Esophagus mucosa (tissue), 1 donor: ENCODE data around the gene MAS1L. TPM values are rescaled to one million over a fixed set of nuclear protein-coding genes. Genes with fewer than 3 reads are reported as not detected.

ENCODE experiments used
- ATAC-seq: fragments of 200-7000 bp; cut with Tn5 transposase; one replicate; pipeline ENCODE4 v1.9.1; 2020
- total RNA-seq: library from RNA; stranded (reverse); gene quantifications from one replicate; pipeline ENCODE4 v1.2.4, GENCODE V29; 2023
- donor health status: DM: yes; HTN: yes; CAD: no.

The MAS1L gene
- total RNA-seq, result not detected

DNA sequence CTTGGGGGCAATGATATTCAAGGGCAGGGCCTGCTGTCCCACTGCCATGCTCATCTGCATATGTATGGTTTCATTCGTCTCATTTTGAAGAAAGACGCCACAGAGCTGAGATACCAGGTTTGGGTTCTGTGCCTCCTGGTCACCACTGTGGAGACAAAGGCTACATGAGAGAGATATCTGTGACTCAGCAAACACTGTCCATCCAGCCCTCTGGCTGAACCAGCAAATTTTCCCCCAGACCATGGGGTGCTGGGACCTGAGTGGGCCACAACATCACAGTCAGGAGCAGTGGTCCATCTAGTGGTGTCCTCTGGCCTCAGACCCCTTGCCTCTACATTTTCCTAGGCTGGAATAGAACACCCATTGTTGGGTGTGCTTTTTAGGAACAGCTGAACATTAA is at the start of gene MAS1L:
TSS of gene MAS1L (minus strand) at position 297 of the 400 bp plus-strand sequence. CDS start at position 243, 54 bp downstream.
- no peak for ATAC-seq

DNA sequence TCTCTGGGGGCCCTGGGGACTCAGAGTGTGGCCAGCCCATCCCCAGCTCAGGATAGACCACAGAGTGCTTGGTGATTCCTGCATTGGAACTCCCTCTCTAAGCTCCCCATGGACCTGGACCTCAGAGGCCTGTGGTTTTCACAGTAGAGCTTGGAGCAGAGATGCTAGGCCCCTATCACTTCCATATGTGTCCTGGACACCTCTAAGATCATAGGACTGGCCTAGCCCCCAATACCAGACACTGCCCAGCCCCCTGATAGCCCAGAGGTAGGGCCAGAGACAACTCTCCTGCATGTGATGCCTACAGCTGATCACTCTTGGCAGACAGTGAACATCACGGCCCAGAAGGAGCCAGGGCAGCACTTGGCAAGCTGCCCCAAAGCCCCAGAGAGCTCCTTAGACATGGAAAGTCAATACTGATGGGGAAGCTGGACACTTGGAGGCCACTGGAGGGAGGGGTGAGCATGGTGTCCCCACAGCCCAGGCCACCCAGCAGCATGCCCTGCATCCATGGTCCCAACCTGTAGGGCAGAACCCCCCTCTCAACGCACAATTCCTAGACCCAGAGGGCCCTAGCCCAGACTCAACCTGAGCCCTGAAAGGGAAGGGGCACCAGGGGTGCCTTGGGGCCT is 44.7 kb upstream of the MAS1L start:
- no peak for ATAC-seq

- no peak for ATAC-seq
Observed at GRCh38 chr6:29531668-29532067, 43.9 kb upstream of the MAS1L start.

- ATAC-seq, result no peak
Observed at GRCh38 chr6:29530671-29531310, 43.0 kb upstream of the MAS1L start.

- ATAC-seq, result no peak
Observed at GRCh38 chr6:29529956-29530355, 42.2 kb upstream of the MAS1L start.

DNA sequence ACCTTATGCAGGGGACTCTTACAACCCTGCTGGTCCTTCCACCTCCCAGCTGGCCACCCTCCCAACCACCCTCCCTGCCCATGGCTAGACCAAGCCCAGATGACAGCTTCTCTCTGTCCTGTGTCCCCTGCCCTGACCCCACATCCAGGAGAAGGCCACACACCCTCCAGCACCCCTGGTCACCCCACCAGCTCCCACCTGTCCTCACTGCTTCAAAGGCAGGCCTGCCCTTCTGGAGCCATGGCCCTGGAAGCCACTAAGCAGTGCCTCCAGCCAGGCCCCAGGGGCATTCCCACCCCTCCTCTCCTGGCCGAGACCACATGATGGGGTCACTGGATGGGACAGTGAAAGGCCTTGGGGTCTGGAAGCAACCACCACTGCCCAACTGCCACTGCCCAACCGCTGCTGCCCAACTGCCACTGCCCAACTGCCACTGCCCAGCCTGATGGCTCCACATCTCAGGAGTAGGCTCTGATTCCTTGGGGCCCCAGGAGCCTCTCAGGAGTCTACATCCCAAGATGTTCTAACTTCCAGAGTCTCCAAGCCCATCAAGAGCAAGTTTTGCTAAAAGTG is 41.3 kb upstream of the MAS1L start:
- no peak for ATAC-seq

- ATAC-seq, result no peak
Observed at GRCh38 chr6:29528300-29528931, 40.7 kb upstream of the MAS1L start.

- ATAC-seq, result no peak
Observed at GRCh38 chr6:29527564-29527963, 39.8 kb upstream of the MAS1L start.

DNA sequence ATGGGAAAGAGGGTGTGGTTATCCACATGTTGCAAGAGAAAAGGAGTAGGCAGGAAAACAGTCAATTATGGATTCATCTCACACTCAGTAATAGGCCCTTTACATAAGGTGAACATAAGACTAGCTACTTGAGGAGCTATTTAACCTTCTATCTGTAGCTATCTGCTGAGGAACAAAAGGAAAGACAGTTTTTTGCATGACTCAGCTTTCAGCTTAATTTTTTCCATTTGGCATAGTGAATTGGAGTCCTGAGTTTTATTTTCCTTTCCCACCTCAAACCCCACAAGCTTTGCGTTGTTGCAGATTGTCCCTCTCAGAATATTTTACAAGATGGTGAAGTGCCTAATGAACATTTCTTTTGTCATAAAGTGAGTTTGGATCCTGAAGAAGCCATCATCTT is 39.4 kb upstream of the MAS1L start:
- ATAC-seq, result no peak

GRCh38 chr6:29525311-29525639 is 37.5 kb upstream of the MAS1L start:
- no peak for ATAC-seq

DNA sequence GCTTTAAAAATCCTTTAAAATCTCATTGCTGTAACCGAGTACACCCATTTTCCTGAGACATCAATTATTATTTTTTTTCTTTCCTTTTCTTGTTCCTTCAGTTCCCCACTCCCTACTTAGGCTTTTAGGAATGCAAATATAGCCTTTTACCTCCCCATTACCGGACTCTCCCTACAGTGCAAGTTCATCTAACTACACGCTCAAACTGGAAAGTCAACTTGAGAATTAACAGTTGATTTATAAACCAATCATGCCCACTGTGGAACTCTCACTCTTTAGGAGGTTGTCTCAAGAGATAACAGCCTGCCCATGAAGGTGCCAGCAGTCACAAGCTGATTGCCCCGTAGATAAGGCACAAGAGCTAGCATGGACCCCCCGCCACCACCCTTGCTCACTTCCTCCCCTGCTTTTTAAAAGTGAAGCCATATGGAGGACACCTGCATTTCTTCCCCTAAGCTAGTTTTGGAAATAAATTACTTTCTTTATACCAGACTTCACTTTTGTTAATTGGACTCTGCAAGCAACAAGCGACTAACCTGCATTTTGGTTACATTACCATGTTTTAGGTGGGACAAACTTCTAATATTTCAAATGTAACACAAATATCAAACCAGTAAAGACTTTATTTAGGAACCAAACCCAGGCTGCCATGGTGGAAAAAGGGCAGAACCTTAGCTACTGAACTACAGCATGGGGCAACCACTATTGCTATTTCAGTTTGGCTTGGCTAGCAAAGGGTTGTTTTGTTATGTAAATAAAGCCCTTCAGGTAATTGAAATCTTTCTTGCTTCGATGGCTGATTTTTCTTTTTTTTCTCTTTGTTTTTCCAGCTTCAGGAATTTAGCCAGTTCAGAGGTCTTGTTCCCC is 36.9 kb upstream of the MAS1L start:
- no peak for ATAC-seq

GRCh38 chr6:29524044-29524443 is 36.3 kb upstream of the MAS1L start:
- no peak for ATAC-seq

- no peak for ATAC-seq
Observed at GRCh38 chr6:29522227-29522626, 34.5 kb upstream of the MAS1L start.

DNA sequence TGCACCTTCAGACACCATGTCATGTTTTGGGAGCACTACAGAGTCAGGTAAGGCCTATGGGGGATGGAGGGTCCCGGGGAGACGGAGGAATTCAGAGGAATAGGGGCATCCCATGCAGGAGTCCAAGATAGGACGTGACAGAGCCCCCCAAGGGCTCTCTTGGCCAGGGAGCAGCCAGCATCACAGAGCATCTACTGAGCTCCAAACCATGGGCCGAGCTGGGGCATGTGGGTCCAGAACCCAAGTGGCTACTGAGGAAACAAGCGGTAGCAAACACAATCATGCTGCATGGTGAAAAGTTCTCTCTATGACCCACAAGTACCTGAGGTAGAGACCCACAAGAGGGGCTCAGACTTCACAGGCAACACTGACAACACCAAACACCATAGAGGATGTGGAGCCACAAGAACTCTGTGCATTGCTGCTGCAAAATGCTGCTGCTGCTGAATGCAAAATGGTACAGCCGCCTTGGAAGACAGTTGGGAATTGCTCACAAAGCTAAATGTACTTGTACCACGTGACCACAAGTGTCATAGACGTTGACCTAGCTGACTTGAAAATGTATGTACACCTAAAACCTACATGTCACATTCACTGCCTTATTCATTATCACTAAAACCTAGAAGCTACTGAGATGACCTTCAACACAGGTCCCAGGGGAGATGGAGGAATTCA is 33.4 kb upstream of the MAS1L start:
- no peak for ATAC-seq

DNA sequence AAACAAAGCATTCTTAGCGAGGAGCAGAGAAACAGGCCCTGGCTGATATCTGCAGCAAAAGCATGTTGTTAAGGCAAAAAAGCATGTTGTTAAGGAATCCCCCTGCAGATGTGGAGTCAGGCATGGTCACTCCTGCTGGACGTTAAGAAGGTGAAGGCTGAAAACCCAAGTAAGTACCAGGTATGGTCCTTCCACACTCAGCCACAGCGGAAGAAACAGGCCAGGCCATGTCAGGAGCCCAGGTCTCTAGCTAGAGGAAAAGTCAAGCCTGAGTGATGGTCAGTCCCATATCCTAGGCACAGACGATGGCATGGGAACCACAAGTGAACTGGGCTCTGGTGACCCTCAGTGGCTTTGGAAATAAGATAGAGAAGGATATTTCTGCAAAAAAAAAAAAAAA is 32.5 kb upstream of the MAS1L start:
- ATAC-seq, result no peak

DNA sequence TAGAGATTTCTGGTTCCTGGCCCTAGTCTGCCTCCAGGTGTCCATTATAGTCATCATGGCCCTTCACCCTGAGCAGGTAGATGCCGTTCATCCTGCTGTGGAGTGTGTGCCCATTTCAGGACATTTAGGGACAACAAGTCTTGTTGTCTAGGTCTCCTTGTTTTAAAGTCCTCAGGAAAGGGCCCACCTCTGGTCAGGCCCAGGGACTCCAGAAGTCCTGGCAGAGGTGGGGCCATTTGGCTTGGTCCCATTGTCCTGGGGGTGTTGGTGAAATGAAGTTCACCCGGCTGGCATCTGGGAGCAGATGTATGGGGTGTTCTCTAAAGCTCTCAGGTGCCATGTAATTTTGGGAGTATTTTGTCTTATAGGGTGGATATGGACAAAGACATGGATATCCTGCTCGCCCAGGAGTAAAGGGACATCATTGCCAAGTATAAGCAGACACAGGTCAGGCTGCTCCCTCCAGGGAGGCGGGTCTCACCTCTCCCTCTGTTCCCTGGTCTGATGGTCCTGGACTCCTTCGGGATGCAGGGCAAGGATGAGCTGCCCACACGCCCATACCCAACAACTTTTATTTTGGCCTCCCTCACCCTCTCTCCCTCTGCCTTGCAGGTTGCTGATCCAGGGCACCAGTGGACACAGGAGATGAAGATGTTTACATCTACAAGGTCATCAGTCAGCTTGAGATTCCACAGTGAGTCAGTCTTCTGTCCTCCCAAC is 31.7 kb upstream of the MAS1L start:
- no peak for ATAC-seq

DNA sequence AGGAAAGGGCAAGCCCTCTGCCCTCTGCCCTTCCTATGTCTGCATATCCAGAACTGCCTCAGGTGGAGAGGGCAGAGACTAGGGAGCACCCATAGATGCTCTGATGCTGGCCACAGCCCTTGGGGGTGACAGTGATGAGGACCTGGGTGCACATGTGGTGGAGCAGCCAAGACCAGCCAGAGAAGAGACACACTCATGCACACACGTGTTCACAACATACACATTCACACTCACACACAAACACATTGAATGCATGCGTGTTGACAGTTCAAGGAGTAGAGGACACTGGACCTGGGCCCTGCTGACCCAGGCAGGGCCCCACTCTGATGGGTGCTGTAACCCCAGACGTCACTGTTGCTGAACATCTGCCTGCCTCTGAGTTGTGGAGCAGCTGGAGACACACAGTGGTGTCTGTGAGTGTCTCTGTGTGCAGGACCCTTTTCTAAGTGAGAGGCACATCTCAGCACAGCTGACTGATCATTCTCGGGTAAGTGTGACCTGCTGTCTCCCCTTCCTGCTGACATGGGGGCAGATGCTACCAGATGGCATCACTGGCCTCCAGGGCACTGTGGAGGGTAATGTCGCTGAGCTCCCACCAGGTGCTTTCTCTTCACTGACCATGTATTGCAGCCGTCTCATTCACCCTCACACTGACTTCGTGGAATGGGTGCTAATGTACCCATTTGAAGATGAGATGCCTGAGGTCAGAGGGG is 30.1 kb upstream of the MAS1L start:
- ATAC-seq, result no peak

- ATAC-seq, result no peak
Observed at GRCh38 chr6:29517245-29517644, 29.5 kb upstream of the MAS1L start.

DNA sequence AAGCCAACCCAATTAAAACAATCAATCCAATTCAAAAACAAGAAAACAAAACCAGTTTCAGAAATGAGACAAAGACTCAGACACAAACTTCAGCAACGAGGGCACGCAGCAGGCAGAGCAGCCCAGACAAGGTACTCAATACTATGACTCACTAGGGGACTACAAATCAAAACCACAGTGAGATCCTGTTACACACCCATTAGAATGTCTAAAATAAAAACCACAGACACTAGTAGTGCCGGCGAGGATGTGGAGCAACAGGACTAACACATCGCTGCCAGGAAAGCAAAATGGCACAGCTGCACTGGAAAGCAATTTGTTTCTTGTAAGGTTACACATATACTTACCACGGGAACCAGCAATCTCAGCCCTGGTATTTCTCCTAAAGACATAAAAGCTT is 28.4 kb upstream of the MAS1L start:
- peak; percentile 89 for ATAC-seq

- no peak for ATAC-seq
Observed at GRCh38 chr6:29510746-29511300, 23.1 kb upstream of the MAS1L start.

GRCh38 chr6:29510202-29510601 is 22.4 kb upstream of the MAS1L start:
- ATAC-seq, result no peak
